ENCODE results near the gene PIGU.

DNA sequence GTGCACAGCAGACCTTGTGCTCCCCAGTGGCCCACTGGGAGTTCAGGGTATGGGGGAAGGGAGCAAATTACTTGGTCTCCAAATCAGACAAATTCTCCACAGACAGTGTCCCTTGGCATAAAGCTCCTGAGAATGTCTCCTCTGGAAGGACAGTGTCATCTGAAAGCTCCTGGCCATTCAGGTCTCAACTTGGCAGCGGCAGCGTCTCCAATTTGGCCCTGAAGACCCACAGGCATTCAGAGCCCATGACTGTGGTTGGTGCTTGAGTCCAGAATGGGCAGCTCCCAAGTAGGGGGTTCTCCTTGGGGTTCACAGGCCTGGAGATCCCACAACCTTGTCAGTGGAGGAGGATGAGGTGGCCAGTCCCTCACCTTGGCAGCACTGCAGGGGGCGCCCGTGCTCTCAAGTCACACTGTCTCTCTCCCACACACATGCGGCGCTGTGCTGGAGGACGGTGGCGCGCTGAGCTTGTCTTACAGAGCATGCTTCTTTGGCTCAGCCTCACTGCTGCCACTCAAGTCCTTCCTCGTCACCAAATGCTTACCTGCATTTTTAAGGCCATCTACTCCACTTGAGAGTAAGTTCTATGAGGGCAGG is 140.0 kb downstream of the PIGU start:
- TF ChIP-seq CHD4 (IDR thresholded peaks at IDR 0.05; ENCODE audit: borderline replicate concordance, low read length) (no peak), YY1 (IDR thresholded peaks at IDR 0.05; ENCODE audit: insufficient read depth, insufficient replicate concordance, low read depth, low read length) (no peak)
